ENCODE results near the gene ATG16L1. TPM values are rescaled to one million over a fixed set of nuclear protein-coding genes. Genes with fewer than 3 reads are reported as not detected.
"Not testable (repeated sequence)": the region's sequence is repeated elsewhere in the genome, so short reads cannot be mapped to it uniquely, and the experiment has no call there.

Gene ATG16L1
- total RNA-seq, 1 donor from 2014 or later = 19.2 TPM

DNA sequence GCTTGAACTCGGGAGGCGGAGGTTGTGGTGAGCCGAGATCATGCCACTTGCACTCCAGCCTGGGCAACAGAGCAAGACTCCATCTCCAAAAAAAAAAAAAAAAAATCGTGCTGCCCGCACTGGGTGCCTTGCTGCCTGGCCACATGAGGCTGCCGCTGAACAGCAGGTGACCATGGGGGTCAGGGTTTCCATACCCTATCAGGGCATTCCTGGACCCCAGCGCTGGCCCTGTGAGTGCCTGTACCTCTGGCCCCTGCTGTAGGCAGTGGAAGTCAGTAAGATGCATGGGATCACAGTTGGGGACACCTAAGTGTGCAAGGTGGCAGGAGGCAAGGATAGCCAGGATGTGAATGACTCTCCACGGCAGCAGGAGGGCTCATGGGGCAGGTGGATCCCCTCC is 75.0 kb downstream of the ATG16L1 start:
- ATAC-seq (no peak), DNase-seq (ENCODE audit: low spot score) (no peak)

DNA sequence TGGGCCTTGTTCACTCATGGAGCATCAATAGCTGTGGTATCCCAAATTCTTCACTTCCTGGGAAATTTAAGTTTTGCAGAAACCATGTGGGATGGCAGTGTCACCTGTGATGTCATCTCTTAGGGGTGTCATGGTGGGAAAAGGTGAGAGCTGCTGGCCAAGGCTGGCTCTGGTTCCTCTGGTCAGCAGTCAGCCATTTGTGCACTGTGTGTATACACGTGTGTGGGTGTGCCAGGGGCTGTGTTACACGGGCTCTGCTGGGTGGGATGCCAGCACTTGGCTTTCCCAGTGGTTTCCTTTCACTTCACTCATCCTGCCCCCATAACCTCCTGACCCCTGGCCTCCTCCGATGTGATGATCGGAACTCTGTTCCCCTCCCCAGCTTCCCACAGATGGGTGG is 77.4 kb downstream of the ATG16L1 start:
- ATAC-seq (no peak), DNase-seq (ENCODE audit: low spot score) (no peak)

DNA sequence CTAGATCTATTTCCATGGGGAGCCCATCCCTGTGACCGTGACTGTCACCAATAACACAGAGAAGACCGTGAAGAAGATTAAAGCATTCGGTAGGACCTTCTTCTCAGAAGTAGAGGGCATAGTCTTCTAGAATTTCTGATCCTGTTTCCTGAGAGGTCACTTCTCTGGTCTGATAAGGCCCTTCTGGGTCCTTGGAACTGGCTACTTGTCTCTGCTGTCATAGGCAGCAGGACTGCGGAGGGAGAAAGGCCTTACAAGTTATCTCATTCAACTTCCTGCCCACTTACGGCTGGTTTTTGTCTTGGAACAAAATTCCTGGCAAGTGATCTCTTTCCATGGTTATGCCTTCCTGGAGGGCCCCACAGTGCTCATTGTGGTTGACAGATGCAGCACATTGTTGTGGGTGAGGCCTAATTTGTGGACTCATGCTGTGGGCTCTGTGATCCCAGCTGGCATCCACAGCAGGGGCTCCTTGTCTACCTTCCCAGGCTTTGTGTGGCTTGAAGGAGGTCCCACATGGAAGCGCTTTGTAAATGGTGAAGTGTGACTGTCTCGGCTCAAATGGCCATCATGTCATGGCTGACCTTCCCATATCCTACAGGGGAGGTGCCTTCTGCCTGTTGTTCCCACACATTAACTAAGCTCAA is 78.1 kb downstream of the ATG16L1 start:
- no peak for DNase-seq (ENCODE audit: low spot score)
- ATAC-seq = peak; percentile 41

DNA sequence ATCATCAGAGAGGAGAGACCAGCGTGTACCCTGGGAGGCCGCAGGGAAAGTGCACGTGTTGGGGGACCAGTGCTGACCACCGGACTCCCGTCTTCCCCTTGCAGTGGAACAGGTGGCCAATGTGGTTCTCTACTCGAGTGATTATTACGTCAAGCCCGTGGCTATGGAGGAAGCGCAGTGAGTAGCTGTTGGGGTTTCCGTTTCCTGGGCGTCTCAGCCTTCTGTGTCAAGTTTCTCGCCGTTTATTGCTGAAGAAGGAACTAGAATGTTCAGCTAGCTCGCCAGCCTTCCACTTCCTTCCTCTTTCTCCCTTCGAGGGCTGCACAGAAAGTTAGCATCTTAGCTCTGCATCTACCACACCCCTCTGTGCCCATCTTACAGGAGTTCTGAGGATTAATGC is 80.1 kb downstream of the ATG16L1 start:
- ATAC-seq (peak; percentile 61), DNase-seq (ENCODE audit: low spot score) (peak; percentile 65)

DNA sequence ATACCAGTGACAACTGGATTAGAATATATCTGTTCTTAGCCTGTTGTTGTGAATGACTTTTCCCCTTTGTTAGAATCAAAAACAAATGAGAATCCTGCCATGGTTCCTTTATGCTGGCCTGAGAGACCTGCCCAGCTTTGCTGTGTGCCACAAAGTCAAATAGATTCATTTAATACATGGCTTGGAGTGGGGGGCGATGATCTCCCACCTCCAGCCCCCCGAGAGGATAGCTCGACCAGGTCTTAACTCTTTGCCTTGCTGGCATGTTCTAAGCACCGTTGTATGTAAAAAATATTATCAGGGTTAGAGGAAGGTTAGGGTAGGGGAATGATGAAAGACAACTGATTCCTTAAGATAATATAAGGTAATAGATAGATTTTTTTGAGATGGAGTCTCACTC is 80.7 kb downstream of the ATG16L1 start:
- no peak for ATAC-seq
- DNase-seq (ENCODE audit: low spot score) = no peak

DNA sequence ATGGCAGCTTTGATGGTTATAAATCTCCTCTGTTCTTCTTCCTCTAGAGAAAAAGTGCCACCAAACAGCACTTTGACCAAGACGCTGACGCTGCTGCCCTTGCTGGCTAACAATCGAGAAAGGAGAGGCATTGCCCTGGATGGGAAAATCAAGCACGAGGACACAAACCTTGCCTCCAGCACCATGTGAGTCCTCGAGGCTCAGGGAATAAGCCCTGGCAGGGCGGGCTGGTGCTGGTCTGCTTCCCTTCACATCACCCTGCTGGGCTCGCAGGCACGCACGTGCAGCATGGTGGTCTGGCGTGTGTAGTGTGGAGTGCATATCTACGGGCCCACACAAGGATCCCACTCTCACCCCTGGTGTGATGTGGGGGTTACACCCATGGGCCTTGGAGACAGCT is 83.4 kb downstream of the ATG16L1 start:
- ATAC-seq = no peak
- DNase-seq (ENCODE audit: low spot score) = no peak

DNA sequence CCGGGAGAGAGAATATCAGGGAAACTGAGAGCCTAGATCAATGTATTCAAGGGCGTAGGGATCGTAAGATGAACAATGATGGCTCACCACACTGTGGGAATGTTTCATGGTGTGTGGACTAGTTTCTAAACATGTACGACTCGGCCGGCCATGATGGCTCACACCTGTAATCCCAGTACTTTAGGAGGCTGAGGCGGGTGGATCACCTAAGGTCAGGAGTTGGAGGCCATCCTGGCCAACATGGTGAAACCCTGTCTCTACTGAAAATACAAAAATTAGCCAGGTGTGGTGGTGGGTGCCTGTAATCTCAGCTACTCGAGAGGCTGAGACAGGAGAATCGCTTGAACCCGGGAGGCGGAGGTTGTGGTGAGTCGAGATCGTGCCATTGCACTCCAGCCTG is 84.6 kb downstream of the ATG16L1 start:
- not testable (repeated sequence) for DNase-seq (ENCODE audit: low spot score)

DNA sequence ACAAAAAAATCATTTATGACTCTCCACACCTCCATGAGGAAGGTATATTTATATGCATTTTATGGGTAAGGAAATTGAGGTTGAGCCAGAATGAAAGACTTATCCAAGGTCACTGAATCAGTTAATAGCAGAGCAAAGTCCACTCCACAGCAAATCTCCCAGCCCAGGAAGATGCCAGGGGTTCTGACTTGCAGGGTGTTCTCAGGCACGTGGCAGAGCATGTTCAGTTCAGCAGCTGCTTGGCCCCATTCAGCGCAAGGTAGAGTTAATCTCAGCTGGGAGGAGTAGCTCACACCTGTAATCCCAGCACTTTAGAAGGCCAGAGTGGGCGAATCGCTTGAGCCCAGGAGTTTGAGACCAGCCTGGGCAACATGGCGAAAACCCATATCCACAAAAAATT is 85.1 kb downstream of the ATG16L1 start:
- DNase-seq (ENCODE audit: low spot score) = no peak
- no peak for ATAC-seq

More for the DNA sequence above, 84.6 kb downstream of the ATG16L1 start:
- ATAC-seq = not testable (repeated sequence)

DNA sequence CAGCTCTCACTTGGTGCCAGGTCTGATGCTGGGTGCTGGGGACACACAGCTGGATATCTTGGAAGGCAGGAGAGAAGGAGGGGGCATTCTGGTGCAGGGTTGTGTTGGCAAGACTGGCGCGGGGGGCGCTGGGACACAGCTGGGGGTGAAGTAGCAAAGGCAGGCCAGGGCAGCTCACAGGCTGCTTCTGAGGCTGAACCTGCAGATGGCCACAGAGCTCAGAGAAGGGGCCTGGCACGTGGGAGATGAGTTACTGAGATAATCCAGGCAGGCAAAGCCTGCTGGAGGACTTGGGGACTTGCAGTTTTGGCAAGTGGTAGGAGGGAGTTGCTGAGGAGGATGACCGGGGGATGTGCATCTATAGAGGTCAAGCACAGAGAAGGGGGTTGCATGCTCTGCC is 86.6 kb downstream of the ATG16L1 start:
- ATAC-seq = no peak

DNA sequence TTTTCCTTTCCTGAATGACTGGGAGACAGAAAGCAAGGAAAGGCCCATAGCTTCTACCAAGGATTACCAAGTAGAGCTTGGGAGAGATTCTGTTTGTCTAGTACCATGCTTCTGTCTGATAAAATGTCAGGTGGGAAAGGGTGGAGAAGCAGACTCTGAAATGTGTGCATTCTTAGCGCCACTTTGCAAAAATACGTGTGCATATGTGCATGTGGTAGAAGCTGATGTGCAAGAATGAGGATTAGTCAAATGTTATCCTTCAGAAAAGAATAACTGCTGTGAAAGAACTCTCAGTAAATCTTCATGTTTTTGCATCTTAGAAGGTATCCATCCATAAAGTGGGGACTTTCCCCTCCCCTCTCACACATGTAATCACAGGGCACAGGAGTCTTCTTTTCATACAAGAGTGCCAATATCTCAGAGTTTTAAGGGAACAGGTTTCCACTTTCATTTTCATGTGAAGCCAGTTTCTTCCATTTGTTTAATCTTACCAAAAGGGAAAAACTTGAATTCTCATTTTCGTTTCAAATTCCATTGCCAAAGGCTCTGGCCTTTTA is 87.4 kb downstream of the ATG16L1 start:
- ATAC-seq (no peak), DNase-seq (ENCODE audit: low spot score) (no peak)

More for the DNA sequence above, 86.6 kb downstream of the ATG16L1 start:
- DNase-seq (ENCODE audit: low spot score) = no peak

DNA sequence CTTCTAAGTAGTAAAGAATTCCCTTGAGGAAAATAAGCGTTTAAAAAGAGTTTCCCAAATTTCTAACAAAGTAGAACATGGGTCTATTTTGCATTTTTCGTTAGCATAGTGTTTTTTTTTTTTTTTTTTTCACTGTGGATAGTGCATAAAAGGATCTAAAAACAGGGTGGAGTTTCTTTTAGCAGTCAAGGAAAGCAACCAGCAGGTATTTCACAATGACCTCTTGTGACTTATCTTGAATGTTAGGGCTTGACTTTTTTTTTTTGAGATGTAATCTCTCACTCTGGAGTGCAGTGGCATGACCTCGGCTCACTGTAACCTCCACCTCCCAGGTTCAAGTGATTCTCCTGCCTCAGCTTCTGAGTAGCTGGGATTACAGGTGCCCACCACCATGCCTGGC is 88.0 kb downstream of the ATG16L1 start:
- DNase-seq (ENCODE audit: low spot score) (no peak), ATAC-seq (no peak)

DNA sequence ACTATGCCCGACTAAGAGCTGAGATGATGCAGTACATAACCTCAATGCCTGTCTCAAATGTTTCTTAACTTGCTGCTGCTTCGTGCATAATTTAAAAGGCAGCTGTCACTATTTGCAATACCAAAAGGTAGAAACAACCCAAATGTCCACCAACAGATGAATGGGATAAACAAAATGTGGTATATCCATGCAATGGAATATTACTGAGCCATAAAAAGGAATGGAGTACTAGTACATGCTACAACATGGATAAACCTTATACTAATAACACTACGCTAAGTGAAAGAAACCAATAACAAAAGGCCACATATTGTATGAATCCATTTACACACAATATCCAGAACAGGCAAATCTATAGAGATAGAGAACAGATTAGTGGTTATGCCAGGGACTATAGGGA is 89.8 kb downstream of the ATG16L1 start:
- ATAC-seq (no peak), DNase-seq (ENCODE audit: low spot score) (no peak)

DNA sequence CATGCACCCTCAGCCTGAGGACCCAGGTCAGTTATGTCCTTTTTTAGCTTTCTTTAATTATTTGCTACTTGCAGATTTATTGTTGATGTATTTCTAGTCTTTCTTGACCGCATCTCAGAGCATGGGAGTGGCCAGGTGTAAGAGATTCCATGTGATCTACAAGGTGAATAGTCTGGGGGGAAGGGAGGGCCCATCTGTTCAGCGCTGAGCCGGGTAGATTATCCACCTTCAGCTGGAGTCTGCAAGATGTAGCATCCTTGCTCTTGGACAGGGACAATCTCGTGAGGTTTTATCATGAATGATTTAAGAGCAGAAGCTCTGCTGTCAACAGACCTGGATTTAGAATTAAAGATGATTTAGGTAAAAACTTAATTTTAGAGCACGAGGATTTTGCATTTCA is 90.8 kb downstream of the ATG16L1 start:
- ATAC-seq (no peak), DNase-seq (ENCODE audit: low spot score) (no peak)

DNA sequence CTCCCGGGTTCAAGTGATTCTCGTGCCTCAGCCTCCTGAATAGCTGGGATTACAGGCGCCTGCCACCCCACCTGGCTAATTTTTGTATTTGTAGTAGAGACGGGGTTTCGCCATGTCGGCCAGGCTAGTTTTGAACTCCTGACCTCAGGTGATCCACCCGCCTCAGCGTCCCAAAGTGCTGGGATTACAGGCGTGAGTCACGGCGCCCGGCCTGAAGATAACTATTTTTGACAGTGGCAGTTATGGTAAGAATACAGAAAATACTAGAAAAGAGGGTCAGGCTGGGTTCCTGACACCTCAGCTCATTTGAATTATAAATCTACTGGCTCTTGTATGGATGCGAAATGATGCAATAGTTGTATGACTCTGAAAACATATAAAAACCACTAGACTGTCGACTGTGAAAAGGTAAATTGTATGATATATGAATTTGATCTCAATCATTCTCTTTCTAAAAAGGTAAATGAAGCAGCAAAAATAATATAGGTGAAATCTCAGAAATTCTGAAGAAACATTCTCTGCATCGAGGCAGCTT is 91.8 kb downstream of the ATG16L1 start:
- ATAC-seq (no peak), DNase-seq (ENCODE audit: low spot score) (no peak)

Other genes starting within 250 kb of the ATG16L1 start
- gene NGEF, start 238.4 kb upstream of the ATG16L1 start, total RNA-seq = 23.7 TPM
- gene NEU2, start 219.0 kb upstream of the ATG16L1 start, total RNA-seq = not detected
- 5.0 TPM for gene INPP5D, start 191.3 kb upstream of the ATG16L1 start, total RNA-seq
- gene SAG, start 56.1 kb downstream of the ATG16L1 start, total RNA-seq = not detected
- 17.9 TPM for gene DGKD, start 102.8 kb downstream of the ATG16L1 start, total RNA-seq

Data from left lobe of liver (tissue), 2 donors.